NB4 (cell line): ENCODE data around the gene CPNE5.

Source experiments
- MAX ChIP-seq: IDR thresholded peaks from 2 replicates; pipeline ENCODE4 v1.6.1; 2011; ENCODE audit warnings: low read depth, low read length
- POLR2A ChIP-seq: IDR thresholded peaks from 2 replicates; pipeline ENCODE4 v1.6.1; 2011; ENCODE audit warnings: mild to moderate bottlenecking; ENCODE audit not compliant: insufficient read length; ENCODE audit errors: extremely low read depth
- TF ChIP-seq, protein P1 (sequence below): IDR thresholded peaks from one replicate; pipeline ENCODE4 v1.5.1; 2012; ENCODE audit warnings: low read depth, low read length

- TF ChIP-seq POLR2A: no peak
- TF ChIP-seq, protein P1, sequence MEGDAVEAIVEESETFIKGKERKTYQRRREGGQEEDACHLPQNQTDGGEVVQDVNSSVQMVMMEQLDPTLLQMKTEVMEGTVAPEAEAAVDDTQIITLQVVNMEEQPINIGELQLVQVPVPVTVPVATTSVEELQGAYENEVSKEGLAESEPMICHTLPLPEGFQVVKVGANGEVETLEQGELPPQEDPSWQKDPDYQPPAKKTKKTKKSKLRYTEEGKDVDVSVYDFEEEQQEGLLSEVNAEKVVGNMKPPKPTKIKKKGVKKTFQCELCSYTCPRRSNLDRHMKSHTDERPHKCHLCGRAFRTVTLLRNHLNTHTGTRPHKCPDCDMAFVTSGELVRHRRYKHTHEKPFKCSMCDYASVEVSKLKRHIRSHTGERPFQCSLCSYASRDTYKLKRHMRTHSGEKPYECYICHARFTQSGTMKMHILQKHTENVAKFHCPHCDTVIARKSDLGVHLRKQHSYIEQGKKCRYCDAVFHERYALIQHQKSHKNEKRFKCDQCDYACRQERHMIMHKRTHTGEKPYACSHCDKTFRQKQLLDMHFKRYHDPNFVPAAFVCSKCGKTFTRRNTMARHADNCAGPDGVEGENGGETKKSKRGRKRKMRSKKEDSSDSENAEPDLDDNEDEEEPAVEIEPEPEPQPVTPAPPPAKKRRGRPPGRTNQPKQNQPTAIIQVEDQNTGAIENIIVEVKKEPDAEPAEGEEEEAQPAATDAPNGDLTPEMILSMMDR: no peak
- no peak for TF ChIP-seq MAX
Measured at GRCh38 chr6:36803908-36804307, 35.3 kb downstream of the CPNE5 start.
